GM12878 (cell line): Measurements from ENCODE around the gene KIF26A. TPM values are rescaled to one million over a fixed set of nuclear protein-coding genes. Genes with fewer than 3 reads are reported as not detected.

Experiments used
- ATAC-seq: fragments of 200-7000 bp; cut with Tn5 transposase; 3 replicates; pipeline ENCODE4 v1.9.1; 2020; ENCODE audit warnings: mild to moderate bottlenecking, moderate library complexity
- BruUV-seq: library from RNA; stranded (reverse); fragments of 400-500 nt; replicated peaks from 2 replicates; lab custom pipeline; 2021; lab: Mats Ljungman, UMichigan
- CTCF ChIA-PET: fragments of 300-600 bp; sonication (Branson Sonifier 250); formaldehyde crosslinking; extraction: SDS; loops from one replicate; lab custom pipeline; 2021; ENCODE audit warnings: inconsistent platforms; lab: Yijun Ruan, JAX
- POLR2A ChIA-PET: fragments of 350-600 bp; formaldehyde crosslinking; extraction: SDS; loops from one replicate; lab custom pipeline; 2021; ENCODE audit warnings: inconsistent platforms; lab: Charles Lee
- RAD21 ChIA-PET: fragments of 300-600 bp; sonication (Branson Sonifier 250); formaldehyde crosslinking; loops from one replicate; lab custom pipeline; 2023; ENCODE audit warnings: antibody characterized with exemption; ENCODE audit not compliant: unreplicated experiment; lab: Charles Lee
- SMC1A ChIA-PET: fragments of 300-600 bp; sonication (Branson Sonifier 250); formaldehyde crosslinking; loops from one replicate; lab custom pipeline; 2023; ENCODE audit not compliant: unreplicated experiment, uncharacterized antibody; lab: Charles Lee
- DNase-seq: peaks from one replicate; pipeline ENCODE4 v3.0.0-alpha.2; 2011; ENCODE audit warnings: low read depth, low spot score
- FAIRE-seq: peaks from 3 replicates; lab custom pipeline; 2011; peaks lifted over from hg19 to GRCh38; lab: Jason Lieb, UNC
- H2AFZ ChIP-seq: 2 replicates; pipeline ENCODE4 v1.6.0; 2011; ENCODE audit warnings: low read depth, low read length, control low read depth; ENCODE audit not compliant: control insufficient read depth
- H3K27ac ChIP-seq: 2 replicates; pipeline ENCODE4 v1.5.1; 2011; ENCODE audit warnings: control low read depth; ENCODE audit not compliant: control insufficient read depth, insufficient read depth
- H3K27me3 ChIP-seq, 2 experiments: replicated peaks in 1 of 2; 2 replicates each; pipeline versions ENCODE4 v1.6.0 to v1.6.1; 2011; ENCODE audit warnings: low read length in 1 of 2; ENCODE audit not compliant: control insufficient read depth in 2 of 2, insufficient read depth in 2 of 2
- H3K36me3 ChIP-seq, 2 experiments: 2 replicates each; pipeline ENCODE4 v1.5.1; 2011; ENCODE audit warnings: low read length in 1 of 2; ENCODE audit not compliant: control insufficient read depth in 2 of 2, insufficient read depth in 2 of 2
- H3K4me1 ChIP-seq: 2 replicates; pipeline ENCODE4 v1.6.1; 2011; ENCODE audit warnings: mild to moderate bottlenecking, low read length, moderate library complexity, mixed read lengths; ENCODE audit not compliant: control insufficient read depth, insufficient read depth
- H3K4me2 ChIP-seq: 2 replicates; pipeline ENCODE4 v1.6.0; 2011; ENCODE audit warnings: control low read depth; ENCODE audit not compliant: control insufficient read depth, insufficient read depth
- H3K4me3 ChIP-seq: fragments of 200-600 bp; sonication (generic); 2 replicates; pipeline ENCODE4 v1.5.1; 2016
- H3K79me2 ChIP-seq: 2 replicates; pipeline ENCODE4 v1.6.0; 2011; ENCODE audit warnings: low read length; ENCODE audit not compliant: control insufficient read depth, insufficient read depth
- H3K9ac ChIP-seq: 2 replicates; pipeline ENCODE4 v1.8.0; 2011; ENCODE audit warnings: low read length, control low read depth, mixed read lengths; ENCODE audit not compliant: control insufficient read depth, insufficient read depth
- H3K9me3 ChIP-seq: replicated peaks from 3 replicates; pipeline ENCODE4 v1.5.1; 2011; ENCODE audit warnings: mild to moderate bottlenecking, low read length; ENCODE audit not compliant: control insufficient read depth, insufficient read depth
- H4K20me1 ChIP-seq: 2 replicates; pipeline ENCODE4 v1.6.0; 2011; ENCODE audit not compliant: control insufficient read depth, insufficient read depth
- CBFB ChIP-seq: IDR thresholded peaks from 2 replicates; pipeline ENCODE4 v1.6.1; 2016; ENCODE audit warnings: antibody characterized with exemption, low read depth
- CBX3 ChIP-seq: fragments of 200-600 bp; sonication (generic); IDR thresholded peaks from 2 replicates; pipeline ENCODE4 v1.6.1; 2016; ENCODE audit warnings: low read depth, borderline replicate concordance
- IRF4 ChIP-seq: IDR thresholded peaks from 2 replicates; pipeline ENCODE4 v1.6.1; 2011; ENCODE audit warnings: low read depth, low read length
- JUNB ChIP-seq: IDR thresholded peaks from 2 replicates; pipeline ENCODE4 v1.6.1; 2016; ENCODE audit warnings: antibody characterized with exemption, mild to moderate bottlenecking
- YY1 ChIP-seq: IDR thresholded peaks from 2 replicates; pipeline ENCODE4 v1.6.1; 2011; ENCODE audit warnings: low read depth, mild to moderate bottlenecking, low read length
- WGBS: methylation state at CpG from one replicate; pipeline ENCODE4 v1.1.6; 2016; ENCODE audit warnings: low lambda C conversion rate; ENCODE audit not compliant: insufficient replicate concordance, insufficient coverage; ENCODE audit errors: missing lambda C conversion rate; 5-methylcytosine and 5-hydroxymethylcytosine counted together
- in situ Hi-C: fragments of 300-500 bp; cut with MboI; formaldehyde crosslinking; loops from 9 replicates; pipeline ENCODE4 v1.14.3; 2018; ENCODE audit warnings: mixed read lengths
- intact Hi-C: fragments of 100-400 bp; cut with micrococcal nuclease; formaldehyde crosslinking; loops from one replicate; pipeline ENCODE4 v1.14.2; 2022; ENCODE audit not compliant: unreplicated experiment
- polyA plus RNA-seq, 11 experiments: library from polyadenylated mRNA; depleted of rRNA in 4 of 11; unstranded in 6 of 11; stranded (reverse) in 5 of 11; fragments of >200 nt; fragmentation: Nextera tagmentation in 4 of 11; fragmentation: Illumina TruSeq in 1 of 11; extraction: Ambion mirVana in 4 of 11; extraction: Trizol in 1 of 11; gene quantifications; 1 replicate in 1 of 11; 2 replicates in 10 of 11; pipeline versions ENCODE4 v1.2.1 to v1.2.3, GENCODE V29; 2011 to 2016; ENCODE audit warnings: inconsistent platforms in 2 of 11, missing spikeins in 2 of 11, low read depth in 1 of 11
- total RNA-seq, 4 experiments: library from RNA; depleted of rRNA in 3 of 4; stranded (reverse); fragments of >200 nt in 3 of 4; fragmentation: Illumina TruSeq in 1 of 4; extraction: Trizol in 1 of 4; gene quantifications; 2 replicates each; pipeline versions ENCODE4 v1.2.1 to v1.2.3, GENCODE V29; 2013 to 2021
- TF ChIP-seq, protein P1 (sequence below): fragments of 450-650 bp; formaldehyde crosslinking; IDR thresholded peaks from 2 replicates; pipeline ENCODE4 v1.4.0; 2022; ENCODE audit warnings: mild to moderate bottlenecking, moderate library complexity
- TF ChIP-seq, protein P2 (sequence below): fragments of 450-650 bp; IDR thresholded peaks from 2 replicates; pipeline ENCODE4 v1.6.1; 2016; ENCODE audit warnings: mild to moderate bottlenecking
- TF ChIP-seq, protein P3 (sequence below): IDR thresholded peaks from 2 replicates; pipeline ENCODE4 v1.6.1; 2012; ENCODE audit warnings: low read depth, low read length, improper control_type of control experiment

Gene KIF26A
- total and polyA plus RNA-seq, 10 of the 15 experiments (the other 5 are each of a cell fraction or from before 2014, with no cell fraction given) = 0.05 TPM; not detected in 9

DNA sequence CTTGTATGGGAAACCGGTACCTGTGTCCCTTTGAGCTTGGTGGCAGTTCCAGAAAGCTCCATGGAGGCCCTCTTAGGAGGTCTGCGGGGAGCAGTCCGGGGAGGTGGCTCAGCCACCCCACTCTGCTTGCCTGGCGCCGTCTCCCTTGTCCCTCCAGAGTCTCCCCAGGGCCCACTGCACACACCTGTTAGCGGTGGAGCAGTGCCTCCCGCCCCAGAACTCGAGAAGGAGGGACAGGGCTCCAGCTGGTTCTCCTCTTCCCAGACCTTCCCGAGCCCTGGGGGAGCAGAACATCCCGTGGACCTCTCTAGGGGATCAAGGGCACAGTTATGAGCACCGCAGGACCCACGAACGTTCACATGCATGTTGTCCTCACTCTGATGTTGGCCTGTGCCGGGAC, 42.1 kb upstream of the KIF26A start:
- RAD21 ChIA-PET = no interaction called here
- H2AFZ ChIP-seq = no peak overlapping the region
- intact Hi-C loops = no loop called here
- H3K4me1 ChIP-seq = no peaks in the 10 kb centered on the region
- no peaks in the 10 kb centered on the region for H3K36me3 ChIP-seq
- no TSS peak for BruUV-seq
- no peak overlapping the region for H3K9ac ChIP-seq
- DNase-seq = no peak
- no peak for ATAC-seq
- no peaks in the 10 kb centered on the region for H3K79me2 ChIP-seq
- SMC1A ChIA-PET = no interaction called here
- WGBS = 28% methylated on average over 14 of the region's 14 CpGs
- H4K20me1 ChIP-seq = no peaks in the 10 kb centered on the region
- CTCF ChIA-PET = interaction anchor here (0.9 kb wide), 1 partner anchor 19 kb away, joined by 4 read pairs; no protein-coding TSS in a partner anchor
- FAIRE-seq = no peak
- H3K9me3 ChIP-seq = no peaks in the 10 kb centered on the region
- no peak overlapping the region for H3K4me2 ChIP-seq
- H3K4me3 ChIP-seq = no peak overlapping the region
- H3K27me3 ChIP-seq = 0 out of 4 replicates have a peak, but pooled peaks cover 0 to 1% of the 10 kb centered on the region in 2 experiments
- POLR2A ChIA-PET = no interaction called here
- TF ChIP-seq, protein P1, sequence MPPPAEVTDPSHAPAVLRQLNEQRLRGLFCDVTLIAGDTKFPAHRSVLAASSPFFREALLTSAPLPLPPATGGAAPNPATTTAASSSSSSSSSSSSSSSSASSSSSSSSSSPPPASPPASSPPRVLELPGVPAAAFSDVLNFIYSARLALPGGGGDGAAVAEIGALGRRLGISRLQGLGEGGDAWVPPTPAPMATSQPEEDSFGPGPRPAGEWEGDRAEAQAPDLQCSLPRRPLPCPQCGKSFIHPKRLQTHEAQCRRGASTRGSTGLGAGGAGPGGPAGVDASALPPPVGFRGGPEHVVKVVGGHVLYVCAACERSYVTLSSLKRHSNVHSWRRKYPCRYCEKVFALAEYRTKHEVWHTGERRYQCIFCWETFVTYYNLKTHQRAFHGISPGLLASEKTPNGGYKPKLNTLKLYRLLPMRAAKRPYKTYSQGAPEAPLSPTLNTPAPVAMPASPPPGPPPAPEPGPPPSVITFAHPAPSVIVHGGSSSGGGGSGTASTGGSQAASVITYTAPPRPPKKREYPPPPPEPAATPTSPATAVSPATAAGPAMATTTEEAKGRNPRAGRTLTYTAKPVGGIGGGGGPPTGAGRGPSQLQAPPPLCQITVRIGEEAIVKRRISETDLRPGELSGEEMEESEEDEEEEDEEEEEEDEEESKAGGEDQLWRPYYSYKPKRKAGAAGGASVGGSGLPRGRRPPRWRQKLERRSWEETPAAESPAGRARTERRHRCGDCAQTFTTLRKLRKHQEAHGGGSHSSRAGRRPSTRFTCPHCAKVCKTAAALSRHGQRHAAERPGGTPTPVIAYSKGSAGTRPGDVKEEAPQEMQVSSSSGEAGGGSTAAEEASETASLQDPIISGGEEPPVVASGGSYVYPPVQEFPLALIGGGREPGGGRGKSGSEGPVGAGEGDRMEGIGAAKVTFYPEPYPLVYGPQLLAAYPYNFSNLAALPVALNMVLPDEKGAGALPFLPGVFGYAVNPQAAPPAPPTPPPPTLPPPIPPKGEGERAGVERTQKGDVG (CRISPR knock-in tag) = no peak
- TF ChIP-seq CBFB = no peak
- no peak for TF ChIP-seq JUNB
- TF ChIP-seq, protein P2, sequence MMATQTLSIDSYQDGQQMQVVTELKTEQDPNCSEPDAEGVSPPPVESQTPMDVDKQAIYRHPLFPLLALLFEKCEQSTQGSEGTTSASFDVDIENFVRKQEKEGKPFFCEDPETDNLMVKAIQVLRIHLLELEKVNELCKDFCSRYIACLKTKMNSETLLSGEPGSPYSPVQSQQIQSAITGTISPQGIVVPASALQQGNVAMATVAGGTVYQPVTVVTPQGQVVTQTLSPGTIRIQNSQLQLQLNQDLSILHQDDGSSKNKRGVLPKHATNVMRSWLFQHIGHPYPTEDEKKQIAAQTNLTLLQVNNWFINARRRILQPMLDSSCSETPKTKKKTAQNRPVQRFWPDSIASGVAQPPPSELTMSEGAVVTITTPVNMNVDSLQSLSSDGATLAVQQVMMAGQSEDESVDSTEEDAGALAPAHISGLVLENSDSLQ = no peak
- TF ChIP-seq CBX3 = no peak
- no peak for TF ChIP-seq IRF4
- TF ChIP-seq YY1 = no peak
- TF ChIP-seq, protein P3, sequence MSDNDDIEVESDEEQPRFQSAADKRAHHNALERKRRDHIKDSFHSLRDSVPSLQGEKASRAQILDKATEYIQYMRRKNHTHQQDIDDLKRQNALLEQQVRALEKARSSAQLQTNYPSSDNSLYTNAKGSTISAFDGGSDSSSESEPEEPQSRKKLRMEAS = no peak
- TF ChIP-seq, all 136 proteins: peak for 0
- no peak overlapping the region for H3K27ac ChIP-seq
- in situ Hi-C loops = no loop called here
